HCT116 (cell line): Measurements from ENCODE around the gene LRRC66. TPM values are rescaled to one million over a fixed set of nuclear protein-coding genes. Genes with fewer than 3 reads are reported as not detected.

Source experiments
- ATAC-seq: fragments of 200-7000 bp; cut with Tn5 transposase; 2 replicates; pipeline ENCODE4 v1.9.1; 2020; ENCODE audit warnings: mild to moderate bottlenecking, moderate library complexity
- BruUV-seq: library from RNA; stranded (reverse); fragments of 400-500 nt; replicated peaks from 2 replicates; lab custom pipeline; 2021; lab: Mats Ljungman, UMichigan
- CTCF ChIA-PET: fragments of 300-600 bp; sonication (Branson Sonifier 250); formaldehyde crosslinking; loops from one replicate; lab custom pipeline; 2021; ENCODE audit warnings: antibody characterized with exemption; lab: Charles Lee
- POLR2A ChIA-PET: fragments of 300-600, 350-600 bp; sonication (Branson Sonifier 250); formaldehyde crosslinking; loops from one replicate; lab custom pipeline; 2021; ENCODE audit warnings: antibody characterized with exemption; lab: Charles Lee
- RAD21 ChIA-PET, 2 experiments: fragments of 300-600 bp; sonication (Branson Sonifier 250); formaldehyde crosslinking; loops; one replicate each; lab custom pipeline; 2023; ENCODE audit warnings: low total read pairs in 2 of 2; ENCODE audit not compliant: uncharacterized antibody in 2 of 2, unreplicated experiment in 2 of 2, low non-redundant PET in 1 of 2; lab: Charles Lee
- DNase-seq: peaks from one replicate; pipeline ENCODE4 v3.0.0-alpha.2; 2010; ENCODE audit warnings: low read depth, low spot score
- H2AFZ ChIP-seq: fragments of 200-600 bp; shearing (Covaris generic), sonication (generic); 2 replicates; pipeline ENCODE4 v1.6.1; 2017; ENCODE audit warnings: low read depth, mixed run types, mixed read lengths, antibody characterized with exemption, low read length; ENCODE audit not compliant: poor library complexity, severe bottlenecking
- H3K27ac ChIP-seq: 2 replicates; pipeline ENCODE4 v1.5.1; 2012; ENCODE audit warnings: low read depth, low read length
- H3K27me3 ChIP-seq: fragments of 200-600 bp; sonication (generic); 2 replicates; pipeline ENCODE4 v1.6.1; 2016; ENCODE audit warnings: mixed run types, low read length, mixed read lengths; ENCODE audit not compliant: insufficient read depth
- H3K36me3 ChIP-seq, 2 experiments: fragments of 200-500 bp in 1 of 2; fragments of 200-600 bp in 1 of 2; sonication (Bioruptor generic) in 1 of 2; sonication (generic) in 1 of 2; 2 replicates each; pipeline versions ENCODE4 v1.5.1 to v1.6.1; 2014 to 2016; ENCODE audit warnings: low read length in 2 of 2, inconsistent platforms in 1 of 2, mixed read lengths in 1 of 2, mixed run types in 1 of 2; ENCODE audit not compliant: insufficient read depth in 2 of 2, control insufficient read depth in 1 of 2
- H3K4me1 ChIP-seq, 2 experiments: fragments of 200-600 bp in 1 of 2; sonication (generic) in 1 of 2; 2 replicates each; pipeline versions ENCODE4 v1.5.1 to v1.6.1; 2012 to 2017; ENCODE audit warnings: low read length in 2 of 2, inconsistent platforms in 1 of 2, mild to moderate bottlenecking in 1 of 2, mixed read lengths in 1 of 2, mixed run types in 1 of 2, moderate library complexity in 1 of 2; ENCODE audit not compliant: insufficient read depth in 2 of 2, control insufficient read depth in 1 of 2
- H3K4me2 ChIP-seq: fragments of 200-600 bp; sonication (generic); 2 replicates; pipeline ENCODE4 v1.6.1; 2017; ENCODE audit warnings: mixed run types, low read length, mixed read lengths
- H3K4me3 ChIP-seq, 2 experiments: fragments of 200-600 bp in 1 of 2; sonication (generic) in 1 of 2; replicated peaks in 1 of 2; 2 replicates each; pipeline ENCODE4 v1.5.1; 2011 to 2016; ENCODE audit warnings: low read length in 2 of 2, control low read depth in 1 of 2, low read depth in 1 of 2, mild to moderate bottlenecking in 1 of 2, mixed read lengths in 1 of 2, mixed run types in 1 of 2
- H3K79me2 ChIP-seq: fragments of 200-600 bp; sonication (generic); 2 replicates; pipeline ENCODE4 v1.6.1; 2017; ENCODE audit warnings: mild to moderate bottlenecking, mixed run types, low read length, moderate library complexity, mixed read lengths; ENCODE audit not compliant: insufficient read depth
- H3K9ac ChIP-seq: fragments of 200-600 bp; sonication (generic); 2 replicates; pipeline ENCODE4 v1.6.1; 2016; ENCODE audit warnings: low read length, mixed read lengths
- H3K9me2 ChIP-seq: fragments of 200-600 bp; sonication (generic), shearing (Covaris generic); 2 replicates; pipeline ENCODE4 v1.6.1; 2017; ENCODE audit warnings: mixed run types, mild to moderate bottlenecking, moderate library complexity; ENCODE audit not compliant: insufficient read depth
- H3K9me3 ChIP-seq, 2 experiments: fragments of 200-500 bp in 1 of 2; fragments of 200-600 bp in 1 of 2; sonication (Bioruptor generic) in 1 of 2; sonication (generic) in 1 of 2; 2 replicates each; pipeline ENCODE4 v1.6.1; 2014 to 2017; ENCODE audit warnings: low read length in 2 of 2, mixed read lengths in 2 of 2, inconsistent platforms in 1 of 2, low read depth in 1 of 2, mild to moderate bottlenecking in 1 of 2, mixed run types in 1 of 2, moderate library complexity in 1 of 2; ENCODE audit not compliant: control insufficient read depth in 1 of 2, insufficient read depth in 1 of 2
- H4K20me1 ChIP-seq: fragments of 200-600 bp; sonication (generic), shearing (Covaris generic); 2 replicates; pipeline ENCODE4 v1.6.1; 2017; ENCODE audit warnings: mixed run types, mild to moderate bottlenecking, moderate library complexity; ENCODE audit not compliant: insufficient read depth
- CEBPB ChIP-seq: IDR thresholded peaks from 2 replicates; pipeline ENCODE4 v1.6.1; 2012; ENCODE audit warnings: low read depth
- CTCF ChIP-seq, 3 experiments: fragments of 200-600 bp in 1 of 3; sonication (generic) in 1 of 3; IDR thresholded peaks in 2 of 3; conservative IDR thresholded peaks in 1 of 3; 2 replicates each; pipeline ENCODE4 v1.5.1; 2012 to 2017; ENCODE audit warnings: low read depth in 2 of 3, low read length in 2 of 3, antibody characterized with exemption in 1 of 3, borderline replicate concordance in 1 of 3, control low read depth in 1 of 3, mild to moderate bottlenecking in 1 of 3, mixed read lengths in 1 of 3, mixed run types in 1 of 3, moderate library complexity in 1 of 3; ENCODE audit not compliant: insufficient read depth in 1 of 3
- EGR1 ChIP-seq: IDR thresholded peaks from 2 replicates; pipeline ENCODE4 v1.6.1; 2012; ENCODE audit warnings: low read depth
- ELF1 ChIP-seq: IDR thresholded peaks from 2 replicates; pipeline ENCODE4 v1.6.1; 2012; ENCODE audit warnings: low read depth, borderline replicate concordance
- EZH2 ChIP-seq: fragments of 200-600 bp; sonication (generic); IDR thresholded peaks from 2 replicates; pipeline ENCODE4 v1.6.1; 2017; ENCODE audit warnings: antibody characterized with exemption, mixed run types
- EZH2phosphoT487 ChIP-seq: fragments of 200-600 bp; IDR thresholded peaks from 2 replicates; pipeline ENCODE4 v1.6.1; 2018; ENCODE audit warnings: antibody characterized with exemption, borderline replicate concordance
- FOSL1 ChIP-seq: IDR thresholded peaks from 2 replicates; pipeline ENCODE4 v1.6.1; 2012; ENCODE audit warnings: low read depth
- MAX ChIP-seq: IDR thresholded peaks from 2 replicates; pipeline ENCODE4 v1.6.1; 2012
- POLR2A ChIP-seq: IDR thresholded peaks from 2 replicates; pipeline ENCODE4 v1.7.0; 2011; ENCODE audit warnings: borderline replicate concordance; ENCODE audit not compliant: insufficient read depth, insufficient read length; ENCODE audit errors: extremely low read depth
- POLR2AphosphoS5 ChIP-seq: IDR thresholded peaks from 2 replicates; pipeline ENCODE4 v1.6.1; 2011; ENCODE audit warnings: mild to moderate bottlenecking, low read depth, low read length, moderate library complexity
- RAD21 ChIP-seq: IDR thresholded peaks from 2 replicates; pipeline ENCODE4 v1.6.1; 2012; ENCODE audit warnings: low read depth, mild to moderate bottlenecking
- TCF7L2 ChIP-seq: IDR thresholded peaks from 2 replicates; pipeline ENCODE4 v1.7.0; 2011; ENCODE audit warnings: borderline replicate concordance, inconsistent platforms; ENCODE audit not compliant: insufficient read depth, insufficient read length; ENCODE audit errors: extremely low read depth
- ZFX ChIP-seq: fragments of 450-650 bp; IDR thresholded peaks from 2 replicates; pipeline ENCODE4 v1.6.1; 2017
- ZNF274 ChIP-seq: fragments of 200-500 bp; sonication (Bioruptor generic); IDR thresholded peaks from 2 replicates; pipeline ENCODE4 v1.6.1; 2014; ENCODE audit warnings: mild to moderate bottlenecking, low read depth, low read length, inconsistent platforms
- intact Hi-C: fragments of 100-400 bp; cut with micrococcal nuclease; formaldehyde crosslinking; loops from 2 replicates; pipeline ENCODE4 v1.10.0; 2022
- total RNA-seq: library from RNA; stranded (reverse); gene quantifications from one replicate; pipeline ENCODE4 v1.2.1, GENCODE V29; 2021; ENCODE audit not compliant: unreplicated experiment

The LRRC66 gene
- total RNA-seq, 1 experiment from 2014 or later, result 0.12 TPM

GRCh38 chr4:51998837-51999236 is 21.3 kb downstream of the LRRC66 start:
- Histone ChIP-seq H3K27ac (no peak overlapping the region), H3K4me1 (no peaks in the 10 kb centered on the region), H3K9ac (no peak overlapping the region), H3K4me3 (no peak overlapping the region), H3K9me2 (no peaks in the 10 kb centered on the region), H2AFZ (no peak overlapping the region), H3K36me3 (no peaks in the 10 kb centered on the region), H3K79me2 (no peaks in the 10 kb centered on the region), H3K27me3 (no peaks in the 10 kb centered on the region), H3K4me2 (no peak overlapping the region), H4K20me1 (no peaks in the 10 kb centered on the region), H3K9me3 (no peaks in the 10 kb centered on the region)
- ChIA-PET CTCF (no interaction called here), POLR2A (no interaction called here), RAD21 (no interaction called here)
- no peak for ATAC-seq
- TF ChIP-seq ZNF274 (no peak), MAX (no peak), CEBPB (no peak), TCF7L2 (no peak), EGR1 (no peak), CTCF (IDR thresholded peaks at IDR 0.05 in 2 of 3, conservative IDR thresholded peaks at IDR 0.05 in 1 of 3; ENCODE audit: borderline replicate concordance in 1 of 3, insufficient read depth in 1 of 3, low read depth in 2 of 3, low read length in 2 of 3) (no peak), POLR2A (no peak), ELF1 (no peak), EZH2phosphoT487 (no peak), ZFX (no peak), RAD21 (no peak), EZH2 (no peak), POLR2AphosphoS5 (no peak), FOSL1 (no peak)
- no peak for DNase-seq
- BruUV-seq, result no TSS peak
- intact Hi-C loops, result loop anchor here (10.0 kb wide), 1 partner anchor 46 kb away; no protein-coding TSS in a partner anchor
